SK-N-SH (cell line): Measurements from ENCODE around the gene MUTYH. TPM values are rescaled to one million over a fixed set of nuclear protein-coding genes. Genes with fewer than 3 reads are reported as not detected.

Experiments used
- CTCF ChIA-PET: fragments of 300-600, 350-600 bp; formaldehyde crosslinking; extraction: SDS; loops from one replicate; lab custom pipeline; 2021; lab: Yijun Ruan, JAX
- POLR2A ChIA-PET: fragments of 350-600 bp; sonication (Branson Sonifier 250); formaldehyde crosslinking; extraction: SDS; loops from one replicate; lab custom pipeline; 2020; ENCODE audit warnings: antibody characterized with exemption, inconsistent platforms; lab: Yijun Ruan, JAX
- DNase-seq: peaks from one replicate; pipeline ENCODE4 v3.0.0; 2012
- H2AFZ ChIP-seq: fragments of 200-600 bp; sonication (generic); 2 replicates; pipeline ENCODE4 v1.8.1; 2016; ENCODE audit warnings: antibody characterized with exemption, mild to moderate bottlenecking, low read depth
- H3F3A ChIP-seq: fragments of 200-600 bp; sonication (generic); replicated peaks from 2 replicates; pipeline ENCODE3; 2016; ENCODE audit warnings: antibody characterized with exemption, mild to moderate bottlenecking; ENCODE audit not compliant: insufficient read depth
- H3K27ac ChIP-seq, 2 experiments: fragments of 200-500 bp in 1 of 2; fragments of 200-600 bp in 1 of 2; sonication (Bioruptor generic) in 1 of 2; sonication (generic), shearing (Covaris generic) in 1 of 2; 2 replicates each; pipeline versions ENCODE4 v1.5.1 to v1.6.1; 2014 to 2016; ENCODE audit warnings: low read depth in 2 of 2, inconsistent platforms in 1 of 2, low read length in 1 of 2, mild to moderate bottlenecking in 1 of 2, mixed read lengths in 1 of 2
- H3K27me3 ChIP-seq: fragments of 200-600 bp; sonication (generic), shearing (Covaris generic); 2 replicates; pipeline ENCODE4 v1.6.1; 2016; ENCODE audit warnings: mixed run types; ENCODE audit not compliant: insufficient read depth
- H3K36me3 ChIP-seq, 2 experiments: fragments of 200-500 bp in 1 of 2; fragments of 200-600 bp in 1 of 2; sonication (Bioruptor generic) in 1 of 2; sonication (generic) in 1 of 2; replicated peaks in 1 of 2; 2 replicates each; pipeline versions ENCODE3 to v1.5.1; 2014 to 2016; ENCODE audit warnings: low read length in 1 of 2, mild to moderate bottlenecking in 1 of 2; ENCODE audit not compliant: insufficient read depth in 2 of 2, control insufficient read depth in 1 of 2
- H3K4me1 ChIP-seq, 2 experiments: fragments of 200-500 bp in 1 of 2; fragments of 200-600 bp in 1 of 2; sonication (Bioruptor generic) in 1 of 2; sonication (generic), shearing (Covaris generic) in 1 of 2; 2 replicates each; pipeline versions ENCODE4 v1.5.1 to v1.6.1; 2014 to 2016; ENCODE audit warnings: low read depth in 1 of 2, low read length in 1 of 2, mixed run types in 1 of 2; ENCODE audit not compliant: insufficient read depth in 2 of 2, control insufficient read depth in 1 of 2
- H3K4me2 ChIP-seq: fragments of 200-600 bp; sonication (generic), shearing (Covaris generic); 2 replicates; pipeline ENCODE4 v1.6.1; 2017; ENCODE audit warnings: mixed run types
- H3K4me3 ChIP-seq, 2 experiments: fragments of 200-500 bp in 1 of 2; fragments of 200-600 bp in 1 of 2; sonication (Bioruptor generic) in 1 of 2; sonication (generic), shearing (Covaris generic) in 1 of 2; 2 replicates each; pipeline versions ENCODE4 v1.5.1 to v1.8.1; 2014 to 2016; ENCODE audit warnings: low read depth in 2 of 2, inconsistent platforms in 1 of 2, low read length in 1 of 2, mild to moderate bottlenecking in 1 of 2, mixed read lengths in 1 of 2, moderate library complexity in 1 of 2
- H3K79me2 ChIP-seq: fragments of 200-600 bp; sonication (generic); 2 replicates; pipeline ENCODE4 v1.8.1; 2017; ENCODE audit warnings: mild to moderate bottlenecking; ENCODE audit not compliant: insufficient read depth
- H3K9ac ChIP-seq: fragments of 200-600 bp; sonication (generic); 2 replicates; pipeline ENCODE4 v1.6.1; 2017; ENCODE audit warnings: mixed run types
- H3K9me2 ChIP-seq: fragments of 200-600 bp; sonication (generic); 2 replicates; pipeline ENCODE4 v1.6.1; 2017; ENCODE audit warnings: mixed run types
- H3K9me3 ChIP-seq: fragments of 200-600 bp; sonication (generic); 2 replicates; pipeline ENCODE4 v1.6.1; 2017; ENCODE audit warnings: mixed run types, mild to moderate bottlenecking, moderate library complexity
- H4K20me1 ChIP-seq: fragments of 200-600 bp; sonication (generic); 2 replicates; pipeline ENCODE4 v1.6.1; 2017; ENCODE audit warnings: mild to moderate bottlenecking, mixed run types; ENCODE audit not compliant: insufficient read depth
- CTCF ChIP-seq: fragments of 200-600 bp; sonication (generic); IDR thresholded peaks from 2 replicates; pipeline ENCODE4 v1.6.1; 2017; ENCODE audit warnings: antibody characterized with exemption, mild to moderate bottlenecking, moderate library complexity
- ELF1 ChIP-seq: IDR thresholded peaks from 2 replicates; pipeline ENCODE4 v1.4.0; 2012
- EZH2phosphoT487 ChIP-seq: fragments of 200-600 bp; sonication (generic); IDR thresholded peaks from 2 replicates; pipeline ENCODE4 v1.6.1; 2017; ENCODE audit warnings: low read depth, mixed run types, mild to moderate bottlenecking, antibody characterized with exemption, moderate library complexity, borderline replicate concordance
- FOSL2 ChIP-seq: IDR thresholded peaks from 2 replicates; pipeline ENCODE4 v1.4.0; 2012; ENCODE audit warnings: low read depth, mild to moderate bottlenecking, moderate library complexity, borderline replicate concordance
- FOXJ3 ChIP-seq: sonication (generic); formaldehyde crosslinking; IDR thresholded peaks from 2 replicates; pipeline ENCODE4 v1.5.1; 2020; ENCODE audit warnings: mild to moderate bottlenecking, missing genetic modification reagents
- GABPA ChIP-seq: IDR thresholded peaks from 2 replicates; pipeline ENCODE4 v1.4.0; 2012; ENCODE audit warnings: low read depth, mild to moderate bottlenecking
- GATA2 ChIP-seq: sonication (generic); formaldehyde crosslinking; IDR thresholded peaks from 2 replicates; pipeline ENCODE4 v1.5.0; 2020; ENCODE audit warnings: mild to moderate bottlenecking, missing genetic modification reagents
- JUND ChIP-seq: IDR thresholded peaks from 2 replicates; pipeline ENCODE4 v1.4.0; 2012
- MEF2A ChIP-seq: IDR thresholded peaks from 2 replicates; pipeline ENCODE4 v1.4.0; 2012; ENCODE audit warnings: low read depth, borderline replicate concordance
- NRF1 ChIP-seq: IDR thresholded peaks from 2 replicates; pipeline ENCODE4 v1.6.1; 2012; ENCODE audit warnings: low read depth, mild to moderate bottlenecking, low read length
- RAD21 ChIP-seq: IDR thresholded peaks from 2 replicates; pipeline ENCODE4 v1.6.1; 2012; ENCODE audit warnings: mild to moderate bottlenecking, low read length
- RCOR1 ChIP-seq: fragments of 150-350 bp; IDR thresholded peaks from 2 replicates; pipeline ENCODE4 v1.6.1; 2017; ENCODE audit warnings: antibody characterized with exemption, low read length
- REST ChIP-seq: IDR thresholded peaks from 2 replicates; pipeline ENCODE4 v1.6.1; 2012; ENCODE audit warnings: mild to moderate bottlenecking, low read depth, low read length, moderate library complexity
- RFX5 ChIP-seq: IDR thresholded peaks from 2 replicates; pipeline ENCODE4 v1.6.1; 2012; ENCODE audit warnings: mild to moderate bottlenecking, improper control_type of control experiment, low read length
- SMC3 ChIP-seq: IDR thresholded peaks from 2 replicates; pipeline ENCODE4 v1.6.1; 2012; ENCODE audit warnings: low read depth, low read length, improper control_type of control experiment
- TAF1 ChIP-seq: IDR thresholded peaks from 2 replicates; pipeline ENCODE4 v1.6.1; 2012; ENCODE audit warnings: low read depth, mild to moderate bottlenecking, low read length, moderate library complexity, borderline replicate concordance
- TCF12 ChIP-seq: IDR thresholded peaks from 2 replicates; pipeline ENCODE4 v1.4.0; 2012
- TEAD4 ChIP-seq: IDR thresholded peaks from 2 replicates; pipeline ENCODE4 v1.4.0; 2012; ENCODE audit warnings: mild to moderate bottlenecking, borderline replicate concordance; ENCODE audit not compliant: insufficient read depth
- USF1 ChIP-seq: IDR thresholded peaks from 2 replicates; pipeline ENCODE4 v1.4.0; 2012; ENCODE audit warnings: low read depth, borderline replicate concordance
- USF2 ChIP-seq: fragments of 150-350 bp; IDR thresholded peaks from 2 replicates; pipeline ENCODE4 v1.6.1; 2017; ENCODE audit warnings: antibody characterized with exemption, low read length, low read depth, borderline replicate concordance
- YY1 ChIP-seq: IDR thresholded peaks from 2 replicates; pipeline ENCODE4 v1.4.0; 2012; ENCODE audit warnings: low read depth, mild to moderate bottlenecking
- ZBTB33 ChIP-seq: IDR thresholded peaks from 2 replicates; pipeline ENCODE4 v1.4.0; 2012; ENCODE audit warnings: low read depth, borderline replicate concordance
- WGBS: methylation state at CpG from one replicate; pipeline ENCODE4 v1.1.6; 2017; ENCODE audit warnings: low lambda C conversion rate; 5-methylcytosine and 5-hydroxymethylcytosine counted together
- polyA plus RNA-seq, 3 experiments: library from polyadenylated mRNA; depleted of rRNA; stranded (reverse); fragments of >200 nt; gene quantifications; 2 replicates each; pipeline ENCODE4 v1.2.3, GENCODE V29; 2012
- TF ChIP-seq, protein P1 (sequence below): IDR thresholded peaks from 2 replicates; pipeline ENCODE4 v1.4.0; 2012; ENCODE audit warnings: low read depth

The MUTYH gene
- polyA plus RNA-seq (2012; rRNA removed): 21.9 and 23.3 TPM in 2 replicates
- polyA plus RNA-seq (2012; cell fraction: cytosol; rRNA removed): 7.4 and 12.1 TPM in 2 replicates
- 95.0 and 118 TPM in 2 replicates for polyA plus RNA-seq (2012; cell fraction: nucleus; rRNA removed)

- no peaks in the 10 kb centered on the region for H3K27me3 ChIP-seq
- peaks cover 0 to 11% of the 10 kb centered on the region in 2 experiments; a peak in 1 of 4 replicates for H3K4me1 ChIP-seq
- peak within 1 kb of the TSS; percentile 94 for H3K9ac ChIP-seq
- H3F3A ChIP-seq: peaks cover 13% of the 10 kb centered on the region
- DNase-seq: peak; percentile 96
- H3K36me3 ChIP-seq: peaks cover 12 to 32% of the 10 kb centered on the region in 2 experiments
- POLR2A ChIA-PET: interaction anchor here (0.5 to 3.0 kb wide), 24 partner anchors 10 to 565 kb away, joined by 3 to 38 read pairs (median 4); partner anchors contain the start of genes AKR1A1, CCDC163, EIF2B3 and HECTD3
- WGBS: under 1% methylated on average over 38 of the region's 70 CpGs
- H3K9me3 ChIP-seq: no peaks in the 10 kb centered on the region
- H3K4me3 ChIP-seq: peak within 1 kb of the TSS; percentile 84 to 87
- H3K79me2 ChIP-seq: peaks cover 37% of the 10 kb centered on the region
- H2AFZ ChIP-seq: peak within 1 kb of the TSS; percentile 93
- H4K20me1 ChIP-seq: no peaks in the 10 kb centered on the region
- H3K27ac ChIP-seq: peak within 1 kb of the TSS; percentile 97 to 98
- CTCF ChIA-PET: interaction anchor here (1.0 to 5.7 kb wide), 12 partner anchors 10 to 329 kb away, joined by 3 to 38 read pairs (median 6); partner anchors contain the start of genes HECTD3, HPDL, TESK2 and UROD
- no peaks in the 10 kb centered on the region for H3K9me2 ChIP-seq
- H3K4me2 ChIP-seq: peak within 1 kb of the TSS; percentile 84
- TF ChIP-seq NRF1 (no peak), FOSL2 (no peak), TAF1 (peak; percentile 64; the same call in 1 of the 2 replicates), MEF2A (no peak), REST (peak; percentile 39), ZBTB33 (peak; percentile 88), SMC3 (no peak), USF2 (no peak), CTCF (no peak), GABPA (peak; percentile 66), JUND (no peak), RCOR1 (no peak), RFX5 (no peak), ELF1 (peak; percentile 59), TCF12 (no peak), EZH2phosphoT487 (no peak), TEAD4 (no peak), GATA2 (no peak), RAD21 (no peak), USF1 (no peak; the same call in 1 of the 2 replicates), FOXJ3 (CRISPR knock-in tag) (no peak), YY1 (peak; percentile 88)
- TF ChIP-seq, protein P1, sequence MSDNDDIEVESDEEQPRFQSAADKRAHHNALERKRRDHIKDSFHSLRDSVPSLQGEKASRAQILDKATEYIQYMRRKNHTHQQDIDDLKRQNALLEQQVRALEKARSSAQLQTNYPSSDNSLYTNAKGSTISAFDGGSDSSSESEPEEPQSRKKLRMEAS: peak; percentile 56; the same call in 1 of the 2 replicates
These were observed at the start of gene MUTYH, which contains the start of gene TOE1 for GRCh38 chr1:45339789-45340558. Gene MUTYH (minus strand): TSS chr1:45340440. CDS start chr1:45334505, 5,935 bp downstream. Gene TOE1 (plus strand): TSS chr1:45340170. CDS start chr1:45340253, 83 bp downstream.
